HEK293 (cell line): ENCODE data around the gene HSD17B7.
A peak's percentile ranks its signal among the peaks of the same experiment; 100 is the strongest.

Source experiments
- AEBP2 ChIP-seq: fragments of 450-650 bp; formaldehyde crosslinking; IDR thresholded peaks from 2 replicates; pipeline ENCODE4 v1.5.1; 2016; ENCODE audit warnings: missing biosample characterization, missing genetic modification characterization, borderline replicate concordance
- BCL11B ChIP-seq: fragments of 450-650 bp; formaldehyde crosslinking; IDR thresholded peaks from 2 replicates; pipeline ENCODE4 v1.5.1; 2016; ENCODE audit warnings: low read depth, missing biosample characterization, missing genetic modification characterization
- KLF10 ChIP-seq: fragments of 450-650 bp; IDR thresholded peaks from 2 replicates; pipeline ENCODE4 v1.5.1; 2018; ENCODE audit warnings: missing biosample characterization, mild to moderate bottlenecking, missing genetic modification characterization
- PATZ1 ChIP-seq: fragments of 450-650 bp; formaldehyde crosslinking; IDR thresholded peaks from 2 replicates; pipeline ENCODE4 v1.5.1; 2016; ENCODE audit warnings: missing biosample characterization, missing genetic modification characterization
- SCRT1 ChIP-seq: fragments of 450-650 bp; formaldehyde crosslinking; IDR thresholded peaks from 2 replicates; pipeline ENCODE4 v1.5.1; 2016; ENCODE audit warnings: missing biosample characterization, missing genetic modification characterization, borderline replicate concordance
- SP3 ChIP-seq: fragments of 450-650 bp; formaldehyde crosslinking; IDR thresholded peaks from 2 replicates; pipeline ENCODE4 v1.5.1; 2016; ENCODE audit warnings: missing biosample characterization, missing genetic modification characterization
- TSHZ1 ChIP-seq: fragments of 450-650 bp; formaldehyde crosslinking; IDR thresholded peaks from 2 replicates; pipeline ENCODE4 v1.5.1; 2016; ENCODE audit warnings: missing biosample characterization, missing genetic modification characterization, borderline replicate concordance
- YY2 ChIP-seq: fragments of 450-650 bp; formaldehyde crosslinking; IDR thresholded peaks from 2 replicates; pipeline ENCODE4 v1.5.1; 2016; ENCODE audit warnings: missing biosample characterization, missing genetic modification characterization
- ZBTB1 ChIP-seq: fragments of 450-650 bp; formaldehyde crosslinking; IDR thresholded peaks from 2 replicates; pipeline ENCODE4 v1.5.1; 2016; ENCODE audit warnings: missing biosample characterization, missing genetic modification characterization
- ZBTB10 ChIP-seq: fragments of 450-650 bp; formaldehyde crosslinking; IDR thresholded peaks from 2 replicates; pipeline ENCODE4 v1.5.1; 2016; ENCODE audit warnings: missing biosample characterization, missing genetic modification characterization
- ZNF155 ChIP-seq: fragments of 450-650 bp; formaldehyde crosslinking; IDR thresholded peaks from 2 replicates; pipeline ENCODE4 v1.5.1; 2016; ENCODE audit warnings: missing biosample characterization, missing genetic modification characterization
- ZNF16 ChIP-seq: fragments of 450-650 bp; formaldehyde crosslinking; IDR thresholded peaks from 2 replicates; pipeline ENCODE4 v1.5.1; 2016; ENCODE audit warnings: low read depth, missing biosample characterization, missing genetic modification characterization
- ZNF26 ChIP-seq: fragments of 450-650 bp; formaldehyde crosslinking; IDR thresholded peaks from 2 replicates; pipeline ENCODE4 v1.5.1; 2016; ENCODE audit warnings: missing biosample characterization, missing genetic modification characterization
- ZNF449 ChIP-seq: fragments of 450-650 bp; formaldehyde crosslinking; IDR thresholded peaks from 2 replicates; pipeline ENCODE4 v1.5.1; 2017; ENCODE audit warnings: missing biosample characterization, mild to moderate bottlenecking, missing genetic modification characterization, moderate library complexity
- ZNF501 ChIP-seq: fragments of 450-650 bp; formaldehyde crosslinking; IDR thresholded peaks from 2 replicates; pipeline ENCODE4 v1.5.1; 2016; ENCODE audit warnings: missing biosample characterization, missing genetic modification characterization
- ZNF518A ChIP-seq: fragments of 450-650 bp; formaldehyde crosslinking; conservative IDR thresholded peaks from 2 replicates; pipeline ENCODE4 v1.5.1; 2016; ENCODE audit warnings: low read depth, missing biosample characterization, missing genetic modification characterization
- ZNF664 ChIP-seq: fragments of 450-650 bp; formaldehyde crosslinking; IDR thresholded peaks from 2 replicates; pipeline ENCODE4 v1.5.1; 2016; ENCODE audit warnings: missing biosample characterization, missing genetic modification characterization
- ZNF677 ChIP-seq: fragments of 450-650 bp; IDR thresholded peaks from 2 replicates; pipeline ENCODE4 v1.5.0; 2018; ENCODE audit warnings: missing biosample characterization, mild to moderate bottlenecking, missing genetic modification characterization, moderate library complexity
- ZNF747 ChIP-seq: fragments of 450-650 bp; formaldehyde crosslinking; IDR thresholded peaks from 2 replicates; pipeline ENCODE4 v1.5.1; 2016; ENCODE audit warnings: missing biosample characterization, missing genetic modification characterization
- ZNF830 ChIP-seq: fragments of 450-650 bp; IDR thresholded peaks from 2 replicates; pipeline ENCODE4 v1.5.0; 2018; ENCODE audit warnings: missing biosample characterization, missing genetic modification characterization, low read depth, mild to moderate bottlenecking, moderate library complexity

The HSD17B7 gene

GRCh38 chr1:162822391-162823200, 32.1 kb downstream of the HSD17B7 start (continued):
- TF ChIP-seq ZBTB10 (tag by site-specific recombination) (no peak), ZNF155 (no peak), ZNF830 (no peak), KLF10 (tag by site-specific recombination) (no peak), ZNF449 (tag by site-specific recombination) (peak; percentile 87), PATZ1 (peak; percentile 72), ZNF677 (tag by site-specific recombination) (no peak), ZNF26 (tag by site-specific recombination) (no peak), ZNF501 (no peak; the same call in 1 of the 2 replicates), ZNF664 (tag by site-specific recombination) (no peak), TSHZ1 (tag by site-specific recombination) (no peak), ZNF16 (tag by site-specific recombination) (no peak), YY2 (no peak), ZBTB1 (tag by site-specific recombination) (no peak), SCRT1 (tag by site-specific recombination) (peak; percentile 91), ZNF747 (tag by site-specific recombination) (no peak), ZNF518A (tag by site-specific recombination) (no peak), SP3 (tag by site-specific recombination) (peak; percentile 54; the same call in 1 of the 2 replicates), BCL11B (tag by site-specific recombination) (no peak), AEBP2 (tag by site-specific recombination) (no peak)
